HEK293T (cell line): ENCODE results near the gene IKZF3.

Experiments used
- CTCF ChIA-PET: fragments of 350-600 bp; formaldehyde crosslinking; extraction: SDS; loops from one replicate; lab custom pipeline; 2021; ENCODE audit warnings: antibody characterized with exemption, inconsistent platforms; lab: Yijun Ruan, JAX
- POLR2A ChIA-PET: fragments of 350-600 bp; formaldehyde crosslinking; extraction: SDS; loops from one replicate; lab custom pipeline; 2020; ENCODE audit warnings: antibody characterized with exemption, inconsistent platforms; lab: Yijun Ruan, JAX
- DNase-seq: peaks from one replicate; pipeline ENCODE4 v3.0.0; 2012; ENCODE audit warnings: mixed read lengths; ENCODE audit errors: extremely low spot score
- ARNT ChIP-seq: fragments of 450-650 bp; IDR thresholded peaks from 2 replicates; pipeline ENCODE4 v1.6.1; 2017; ENCODE audit warnings: mild to moderate bottlenecking
- BHLHE40 ChIP-seq: fragments of 450-650 bp; IDR thresholded peaks from 2 replicates; pipeline ENCODE4 v1.6.1; 2016; ENCODE audit warnings: mild to moderate bottlenecking, moderate library complexity, borderline replicate concordance
- CTBP1 ChIP-seq: fragments of 450-650 bp; IDR thresholded peaks from 2 replicates; pipeline ENCODE4 v1.6.1; 2016; ENCODE audit warnings: borderline replicate concordance
- ELF4 ChIP-seq: fragments of 450-650 bp; IDR thresholded peaks from 2 replicates; pipeline ENCODE4 v1.6.1; 2017; ENCODE audit warnings: antibody characterized with exemption
- FOXA1 ChIP-seq: fragments of 450-650 bp; IDR thresholded peaks from 2 replicates; pipeline ENCODE4 v1.6.1; 2016; ENCODE audit warnings: mild to moderate bottlenecking
- FOXK2 ChIP-seq: fragments of 450-650 bp; IDR thresholded peaks from 2 replicates; pipeline ENCODE4 v1.6.1; 2016; ENCODE audit warnings: mild to moderate bottlenecking
- FOXM1 ChIP-seq: fragments of 450-650 bp; IDR thresholded peaks from 2 replicates; pipeline ENCODE4 v1.6.1; 2017; ENCODE audit warnings: mild to moderate bottlenecking, borderline replicate concordance
- HDGF ChIP-seq: fragments of 450-650 bp; IDR thresholded peaks from 2 replicates; pipeline ENCODE4 v1.6.1; 2017; ENCODE audit warnings: antibody characterized with exemption, borderline replicate concordance
- L3MBTL2 ChIP-seq: fragments of 450-650 bp; conservative IDR thresholded peaks from 2 replicates; pipeline ENCODE4 v1.6.1; 2016; ENCODE audit warnings: mild to moderate bottlenecking
- LEF1 ChIP-seq: fragments of 450-650 bp; IDR thresholded peaks from 2 replicates; pipeline ENCODE4 v1.6.1; 2017; ENCODE audit warnings: mild to moderate bottlenecking, borderline replicate concordance
- NFRKB ChIP-seq: fragments of 450-650 bp; IDR thresholded peaks from 2 replicates; pipeline ENCODE4 v1.6.1; 2016; ENCODE audit warnings: mild to moderate bottlenecking, moderate library complexity
- PKNOX1 ChIP-seq: fragments of 450-650 bp; IDR thresholded peaks from 2 replicates; pipeline ENCODE4 v1.6.1; 2016
- SP1 ChIP-seq: fragments of 450-650 bp; IDR thresholded peaks from 2 replicates; pipeline ENCODE4 v1.6.1; 2017
- SUZ12 ChIP-seq: fragments of 450-650 bp; IDR thresholded peaks from 2 replicates; pipeline ENCODE4 v1.6.1; 2016; ENCODE audit warnings: mild to moderate bottlenecking
- TARDBP ChIP-seq: fragments of 450-650 bp; IDR thresholded peaks from 2 replicates; pipeline ENCODE4 v1.6.1; 2016
- ZNF384 ChIP-seq: fragments of 450-650 bp; IDR thresholded peaks from 2 replicates; pipeline ENCODE4 v1.6.1; 2016

The IKZF3 gene

GRCh38 chr17:39814497-39814896 lies 49.6 kb downstream of the IKZF3 start:
- TF ChIP-seq L3MBTL2: no peak
- no peak for TF ChIP-seq TARDBP
- TF ChIP-seq ARNT: no peak
- no peak for TF ChIP-seq FOXK2
- no peak for TF ChIP-seq ZNF384
- no peak for TF ChIP-seq PKNOX1
- no peak for TF ChIP-seq FOXM1
- no peak for TF ChIP-seq HDGF
- CTCF ChIA-PET: no interaction called here
- POLR2A ChIA-PET: no interaction called here
- DNase-seq: no peak

- TF ChIP-seq ZNF384 (no peak), SUZ12 (no peak), SP1 (no peak), NFRKB (no peak), FOXA1 (no peak), BHLHE40 (no peak), HDGF (no peak), ARNT (no peak), L3MBTL2 (no peak), PKNOX1 (no peak), FOXK2 (no peak), FOXM1 (no peak), CTBP1 (no peak)
- ChIA-PET POLR2A (no interaction called here), CTCF (no interaction called here)
- DNase-seq: no peak
Measured at GRCh38 chr17:39813631-39814030, 50.5 kb downstream of the IKZF3 start.

GRCh38 chr17:39812466-39812865 lies 51.6 kb downstream of the IKZF3 start:
- POLR2A ChIA-PET: no interaction called here
- no peak for DNase-seq
- TF ChIP-seq LEF1 (no peak), HDGF (no peak), CTBP1 (no peak), FOXM1 (no peak), SP1 (no peak), ELF4 (no peak), ARNT (no peak), L3MBTL2 (no peak)
- CTCF ChIA-PET: interaction anchor here (1.0 kb wide), 1 partner anchor 57 kb away, joined by 3 read pairs; no protein-coding TSS in a partner anchor

- TF ChIP-seq HDGF: no peak
- no peak for TF ChIP-seq PKNOX1
- no peak for TF ChIP-seq ARNT
- no peak for TF ChIP-seq FOXA1
- no peak for TF ChIP-seq CTBP1
- no peak for TF ChIP-seq SP1
- no peak for TF ChIP-seq BHLHE40
- TF ChIP-seq LEF1: no peak
- TF ChIP-seq SUZ12: no peak
- no peak for TF ChIP-seq FOXM1
- TF ChIP-seq L3MBTL2: no peak
- no peak for TF ChIP-seq TARDBP
- no peak for TF ChIP-seq FOXK2
- POLR2A ChIA-PET: no interaction called here
- no peak for DNase-seq
- CTCF ChIA-PET: no interaction called here
Measured at GRCh38 chr17:39810939-39811728, 53.0 kb downstream of the IKZF3 start.

- POLR2A ChIA-PET: no interaction called here
- DNase-seq: no peak
- TF ChIP-seq FOXM1 (no peak), SUZ12 (no peak), PKNOX1 (no peak), TARDBP (no peak), LEF1 (no peak), ARNT (no peak), NFRKB (no peak), ZNF384 (no peak), HDGF (no peak), BHLHE40 (no peak), CTBP1 (no peak), SP1 (no peak), L3MBTL2 (no peak)
- CTCF ChIA-PET: no interaction called here
Measured at GRCh38 chr17:39809221-39809620, 54.9 kb downstream of the IKZF3 start.
